WTC11 (cell line): Measurements from ENCODE around the gene PIPOX. TPM values are rescaled to one million over a fixed set of nuclear protein-coding genes. Genes with fewer than 3 reads are reported as not detected.

Experiments
- ATAC-seq: fragments of 200-7000 bp; cut with Tn5 transposase; 2 replicates; pipeline ENCODE4 v1.10.0; 2021; ENCODE audit warnings: mild to moderate bottlenecking, moderate library complexity
- CTCF ChIA-PET: fragments of 300-600 bp; sonication (Branson Sonifier 250); formaldehyde crosslinking; loops from one replicate; lab custom pipeline; 2021; ENCODE audit warnings: antibody characterized with exemption; lab: Charles Lee
- POLR2A ChIA-PET: fragments of 350-600 bp; sonication (Branson Sonifier 250); formaldehyde crosslinking; loops from one replicate; lab custom pipeline; 2021; ENCODE audit warnings: antibody characterized with exemption; lab: Charles Lee
- DNase-seq: peaks from one replicate; pipeline ENCODE4 v3.0.0; 2021; ENCODE audit warnings: low spot score
- H3K27ac Mint-ChIP-seq: 2 replicates; pipeline ENCODE4 v1.8.0; 2021; ENCODE audit warnings: mixed read lengths
- H3K27me3 Mint-ChIP-seq: 2 replicates; pipeline ENCODE4 v1.8.0; 2021; ENCODE audit warnings: low read depth, mild to moderate bottlenecking, moderate library complexity, mixed read lengths
- H3K36me3 Mint-ChIP-seq: 2 replicates; pipeline ENCODE4 v1.8.0; 2021; ENCODE audit warnings: mixed read lengths
- H3K4me1 Mint-ChIP-seq: 2 replicates; pipeline ENCODE4 v1.8.0; 2022; ENCODE audit warnings: mixed read lengths
- H3K4me3 Mint-ChIP-seq: 2 replicates; pipeline ENCODE4 v1.8.0; 2021; ENCODE audit warnings: mild to moderate bottlenecking, moderate library complexity, mixed read lengths
- H3K9me3 Mint-ChIP-seq: 2 replicates; pipeline ENCODE4 v1.8.0; 2021; ENCODE audit warnings: mixed read lengths
- CBFB ChIP-seq: sonication (generic); formaldehyde crosslinking; IDR thresholded peaks from 2 replicates; pipeline ENCODE4 v1.8.1; 2022; ENCODE audit warnings: mild to moderate bottlenecking, low read depth, missing genetic modification reagents
- ETV6 ChIP-seq: sonication (generic); formaldehyde crosslinking; IDR thresholded peaks from 2 replicates; pipeline ENCODE4 v1.8.1; 2022; ENCODE audit warnings: mild to moderate bottlenecking, missing genetic modification reagents
- FOXP4 ChIP-seq: sonication (generic); formaldehyde crosslinking; IDR thresholded peaks from 2 replicates; pipeline ENCODE4 v1.8.0; 2022; ENCODE audit warnings: mild to moderate bottlenecking, missing genetic modification reagents
- GTF2I ChIP-seq: fragments of 250-450 bp; sonication (Bioruptor Pico); conservative IDR thresholded peaks from 2 replicates; pipeline ENCODE4 v1.4.0; 2021; ENCODE audit warnings: mild to moderate bottlenecking
- MXD4 ChIP-seq: fragments of 250-450 bp; sonication (Bioruptor Pico); IDR thresholded peaks from 2 replicates; pipeline ENCODE4 v1.8.0; 2021; ENCODE audit warnings: mild to moderate bottlenecking, moderate library complexity, borderline replicate concordance
- RORB ChIP-seq: fragments of 250-450 bp; sonication (Bioruptor Pico); IDR thresholded peaks from 2 replicates; pipeline ENCODE4 v1.9.0; 2021; ENCODE audit warnings: mild to moderate bottlenecking
- TCF7 ChIP-seq: sonication (generic); formaldehyde crosslinking; IDR thresholded peaks from 2 replicates; pipeline ENCODE4 v1.8.0; 2022; ENCODE audit warnings: mild to moderate bottlenecking, low read depth, missing genetic modification reagents, moderate library complexity
- USF1 ChIP-seq: sonication (generic); formaldehyde crosslinking; IDR thresholded peaks from 2 replicates; pipeline ENCODE4 v1.8.0; 2022; ENCODE audit warnings: mild to moderate bottlenecking, missing genetic modification reagents
- USF2 ChIP-seq: sonication (generic); formaldehyde crosslinking; IDR thresholded peaks from 2 replicates; pipeline ENCODE4 v1.8.1; 2023; ENCODE audit warnings: mild to moderate bottlenecking, missing genetic modification reagents, moderate library complexity
- ZNF121 ChIP-seq: sonication (generic); formaldehyde crosslinking; IDR thresholded peaks from 2 replicates; pipeline ENCODE4 v1.8.0; 2023; ENCODE audit warnings: missing genetic modification reagents
- ZNF138 ChIP-seq: sonication (generic); formaldehyde crosslinking; conservative IDR thresholded peaks from 2 replicates; pipeline ENCODE4 v1.8.1; 2022; ENCODE audit warnings: mild to moderate bottlenecking, moderate library complexity, missing genetic modification reagents
- ZNF232 ChIP-seq: sonication (generic); formaldehyde crosslinking; IDR thresholded peaks from 2 replicates; pipeline ENCODE4 v1.8.0; 2022; ENCODE audit warnings: mild to moderate bottlenecking, missing genetic modification reagents
- ZNF281 ChIP-seq: sonication (generic); formaldehyde crosslinking; IDR thresholded peaks from 2 replicates; pipeline ENCODE4 v1.8.0; 2023; ENCODE audit warnings: mild to moderate bottlenecking, missing genetic modification reagents
- ZNF423 ChIP-seq: fragments of 250-450 bp; sonication (Bioruptor Pico); IDR thresholded peaks from 2 replicates; pipeline ENCODE4 v2.1.2; 2022; ENCODE audit warnings: mild to moderate bottlenecking, moderate library complexity
- total RNA-seq: library from RNA; stranded (reverse); gene quantifications from 3 replicates; pipeline ENCODE4 v1.2.3, GENCODE V29; 2021
- TF ChIP-seq, protein P1 (sequence below): sonication (generic); formaldehyde crosslinking; IDR thresholded peaks from 2 replicates; pipeline ENCODE4 v1.8.1; 2023; ENCODE audit warnings: mild to moderate bottlenecking, missing genetic modification reagents, moderate library complexity
- TF ChIP-seq, protein P2 (sequence below): sonication (generic); formaldehyde crosslinking; IDR thresholded peaks from 2 replicates; pipeline ENCODE4 v1.8.1; 2023; ENCODE audit warnings: mild to moderate bottlenecking, moderate library complexity, missing genetic modification reagents
- TF ChIP-seq, protein P3 (sequence below): fragments of 250-450 bp; sonication (Bioruptor Pico); IDR thresholded peaks from 2 replicates; pipeline ENCODE4 v1.9.0; 2021; ENCODE audit warnings: mild to moderate bottlenecking

The PIPOX gene
- total RNA-seq, 1 experiment from 2014 or later: 34.2 TPM

- no peak for ATAC-seq
- POLR2A ChIA-PET: interaction anchor here (1.4 kb wide), 1 partner anchor 135 kb away, joined by 3 read pairs; no protein-coding TSS in a partner anchor
- Mint-ChIP-seq H3K4me3 (no peak overlapping the region), H3K4me1 (peaks cover 43% of the 10 kb centered on the region), H3K9me3 (no peaks in the 10 kb centered on the region), H3K36me3 (peaks cover 40% of the 10 kb centered on the region)
- CTCF ChIA-PET: interaction anchor here (0.8 to 5.3 kb wide), 8 partner anchors 13 to 120 kb away, joined by 3 to 34 read pairs (median 4); partner anchors contain the start of gene MYO18A
- TF ChIP-seq ETV6 (CRISPR knock-in tag): no peak
- TF ChIP-seq, protein P1, sequence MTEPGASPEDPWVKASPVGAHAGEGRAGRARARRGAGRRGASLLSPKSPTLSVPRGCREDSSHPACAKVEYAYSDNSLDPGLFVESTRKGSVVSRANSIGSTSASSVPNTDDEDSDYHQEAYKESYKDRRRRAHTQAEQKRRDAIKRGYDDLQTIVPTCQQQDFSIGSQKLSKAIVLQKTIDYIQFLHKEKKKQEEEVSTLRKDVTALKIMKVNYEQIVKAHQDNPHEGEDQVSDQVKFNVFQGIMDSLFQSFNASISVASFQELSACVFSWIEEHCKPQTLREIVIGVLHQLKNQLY (CRISPR knock-in tag): no peak
- TF ChIP-seq, protein P2, sequence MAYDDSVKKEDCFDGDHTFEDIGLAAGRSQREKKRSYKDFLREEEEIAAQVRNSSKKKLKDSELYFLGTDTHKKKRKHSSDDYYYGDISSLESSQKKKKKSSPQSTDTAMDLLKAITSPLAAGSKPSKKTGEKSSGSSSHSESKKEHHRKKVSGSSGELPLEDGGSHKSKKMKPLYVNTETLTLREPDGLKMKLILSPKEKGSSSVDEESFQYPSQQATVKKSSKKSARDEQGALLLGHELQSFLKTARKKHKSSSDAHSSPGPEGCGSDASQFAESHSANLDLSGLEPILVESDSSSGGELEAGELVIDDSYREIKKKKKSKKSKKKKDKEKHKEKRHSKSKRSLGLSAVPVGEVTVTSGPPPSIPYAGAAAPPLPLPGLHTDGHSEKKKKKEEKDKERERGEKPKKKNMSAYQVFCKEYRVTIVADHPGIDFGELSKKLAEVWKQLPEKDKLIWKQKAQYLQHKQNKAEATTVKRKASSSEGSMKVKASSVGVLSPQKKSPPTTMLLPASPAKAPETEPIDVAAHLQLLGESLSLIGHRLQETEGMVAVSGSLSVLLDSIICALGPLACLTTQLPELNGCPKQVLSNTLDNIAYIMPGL (CRISPR knock-in tag): no peak
- TF ChIP-seq USF1: no peak
- no peak for TF ChIP-seq FOXP4 (CRISPR knock-in tag)
- TF ChIP-seq CBFB (CRISPR knock-in tag): no peak
- no peak for TF ChIP-seq ZNF423 (CRISPR knock-in tag)
- no peak for TF ChIP-seq ZNF232 (CRISPR knock-in tag)
- TF ChIP-seq ZNF121 (CRISPR knock-in tag): no peak
- no peak for TF ChIP-seq ZNF138 (CRISPR knock-in tag)
- TF ChIP-seq TCF7 (CRISPR knock-in tag): no peak
- TF ChIP-seq MXD4 (CRISPR knock-in tag): no peak
- TF ChIP-seq USF2: no peak
- TF ChIP-seq RORB (CRISPR knock-in tag): no peak
- no peak for TF ChIP-seq ZNF281
- TF ChIP-seq, protein P3, sequence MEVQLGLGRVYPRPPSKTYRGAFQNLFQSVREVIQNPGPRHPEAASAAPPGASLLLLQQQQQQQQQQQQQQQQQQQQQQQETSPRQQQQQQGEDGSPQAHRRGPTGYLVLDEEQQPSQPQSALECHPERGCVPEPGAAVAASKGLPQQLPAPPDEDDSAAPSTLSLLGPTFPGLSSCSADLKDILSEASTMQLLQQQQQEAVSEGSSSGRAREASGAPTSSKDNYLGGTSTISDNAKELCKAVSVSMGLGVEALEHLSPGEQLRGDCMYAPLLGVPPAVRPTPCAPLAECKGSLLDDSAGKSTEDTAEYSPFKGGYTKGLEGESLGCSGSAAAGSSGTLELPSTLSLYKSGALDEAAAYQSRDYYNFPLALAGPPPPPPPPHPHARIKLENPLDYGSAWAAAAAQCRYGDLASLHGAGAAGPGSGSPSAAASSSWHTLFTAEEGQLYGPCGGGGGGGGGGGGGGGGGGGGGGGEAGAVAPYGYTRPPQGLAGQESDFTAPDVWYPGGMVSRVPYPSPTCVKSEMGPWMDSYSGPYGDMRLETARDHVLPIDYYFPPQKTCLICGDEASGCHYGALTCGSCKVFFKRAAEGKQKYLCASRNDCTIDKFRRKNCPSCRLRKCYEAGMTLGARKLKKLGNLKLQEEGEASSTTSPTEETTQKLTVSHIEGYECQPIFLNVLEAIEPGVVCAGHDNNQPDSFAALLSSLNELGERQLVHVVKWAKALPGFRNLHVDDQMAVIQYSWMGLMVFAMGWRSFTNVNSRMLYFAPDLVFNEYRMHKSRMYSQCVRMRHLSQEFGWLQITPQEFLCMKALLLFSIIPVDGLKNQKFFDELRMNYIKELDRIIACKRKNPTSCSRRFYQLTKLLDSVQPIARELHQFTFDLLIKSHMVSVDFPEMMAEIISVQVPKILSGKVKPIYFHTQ: no peak
- no peak for TF ChIP-seq GTF2I (CRISPR knock-in tag)
- TF ChIP-seq, all 79 proteins: peak for 0
- Mint-ChIP-seq H3K27ac (no peak overlapping the region), H3K27me3 (no peaks in the 10 kb centered on the region)
- no peak for DNase-seq
Observed at GRCh38 chr17:29085223-29085622, 42.3 kb downstream of the PIPOX start.
